Memory B cell (primary cell): Measurements from ENCODE around the gene ICAM1.
A peak's percentile ranks its signal among the peaks of the same experiment; 100 is the strongest.

Experiments used
- ATAC-seq: fragments of 150-1000 bp; cut with Tn5 transposase; 2 replicates; pipeline ENCODE4 v1.10.0; 2021; ENCODE audit warnings: low read depth, mild to moderate bottlenecking, moderate library complexity
- DNase-seq, 2 donors: peaks; one replicate each; pipeline ENCODE4 v3.0.0; 2022; ENCODE audit warnings: low spot score in 2 of 2
- H3K27ac Mint-ChIP-seq: one replicate; pipeline ENCODE4 v1.8.0; 2022; ENCODE audit warnings: mild to moderate bottlenecking, moderate library complexity, mixed read lengths
- H3K27me3 Mint-ChIP-seq: one replicate; pipeline ENCODE4 v1.8.0; 2022; ENCODE audit warnings: mixed read lengths
- H3K36me3 Mint-ChIP-seq: one replicate; pipeline ENCODE4 v1.8.0; 2022; ENCODE audit warnings: mild to moderate bottlenecking, mixed read lengths
- H3K4me1 Mint-ChIP-seq: one replicate; pipeline ENCODE4 v1.8.0; 2022; ENCODE audit warnings: mixed read lengths
- H3K4me3 Mint-ChIP-seq: one replicate; pipeline ENCODE4 v1.8.0; 2022; ENCODE audit warnings: mild to moderate bottlenecking, moderate library complexity, mixed read lengths
- H3K9me3 Mint-ChIP-seq: one replicate; pipeline ENCODE4 v1.8.0; 2022; ENCODE audit warnings: mixed read lengths

The ICAM1 gene

GRCh38 chr19:10306327-10306726 is 35.4 kb downstream of the ICAM1 start:
- Mint-ChIP-seq H3K27me3 (no peaks in the 10 kb centered on the region), H3K36me3 (peaks cover 8% of the 10 kb centered on the region), H3K4me3 (no peak overlapping the region), H3K9me3 (no peaks in the 10 kb centered on the region), H3K4me1 (no peaks in the 10 kb centered on the region), H3K27ac (no peak overlapping the region)
- ATAC-seq (no peak), DNase-seq (no peak)

DNA sequence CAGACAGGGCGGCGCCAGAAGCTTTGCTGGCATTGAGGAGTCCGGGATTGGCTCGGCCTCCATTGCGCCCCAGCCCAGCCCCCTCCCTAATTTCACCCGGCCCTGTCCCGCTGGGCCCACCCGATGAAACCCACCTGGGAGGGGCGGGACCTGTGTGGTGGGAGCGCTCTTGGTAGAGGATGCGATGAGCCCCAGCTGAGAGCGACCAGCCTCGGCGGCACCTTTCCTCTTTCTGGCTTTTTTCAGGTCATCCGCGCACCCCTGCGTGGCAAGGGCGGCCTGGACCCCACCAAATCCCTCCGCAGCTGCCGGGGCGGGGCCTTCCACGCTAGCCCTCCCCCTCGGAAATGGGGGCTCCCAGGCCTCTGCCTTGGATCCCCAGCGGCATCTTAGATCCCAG is 38.5 kb downstream of the ICAM1 start, which contains the start of gene ZGLP1:
Gene ZGLP1 (minus strand): TSS at position 393 of the 400 bp plus-strand sequence.
- no peak for DNase-seq

GRCh38 chr19:10315335-10316214 is 44.7 kb downstream of the ICAM1 start, which contains the start of gene FDX2:
TSS of gene FDX2 (minus strand) at chr19:10316015. CDS start at chr19:10315996, 19 bp downstream.
- Mint-ChIP-seq H3K27ac (peak within 1 kb of the TSS; percentile 78), H3K36me3 (peaks cover 12% of the 10 kb centered on the region), H3K4me1 (peaks cover 16% of the 10 kb centered on the region), H3K9me3 (no peaks in the 10 kb centered on the region), H3K27me3 (no peaks in the 10 kb centered on the region), H3K4me3 (peak within 1 kb of the TSS; percentile 76)
- peak; percentile 94 for ATAC-seq
- DNase-seq: peak; percentile 86 to 87

More for the DNA sequence above, 38.5 kb downstream of the ICAM1 start, which contains the start of gene ZGLP1:
- ATAC-seq: no peak
- Mint-ChIP-seq H3K27me3 (no peaks in the 10 kb centered on the region), H3K36me3 (peaks cover 14% of the 10 kb centered on the region), H3K4me1 (peaks cover 3% of the 10 kb centered on the region), H3K27ac (no peak within 1 kb of the TSS), H3K4me3 (no peak within 1 kb of the TSS), H3K9me3 (no peaks in the 10 kb centered on the region)

DNA sequence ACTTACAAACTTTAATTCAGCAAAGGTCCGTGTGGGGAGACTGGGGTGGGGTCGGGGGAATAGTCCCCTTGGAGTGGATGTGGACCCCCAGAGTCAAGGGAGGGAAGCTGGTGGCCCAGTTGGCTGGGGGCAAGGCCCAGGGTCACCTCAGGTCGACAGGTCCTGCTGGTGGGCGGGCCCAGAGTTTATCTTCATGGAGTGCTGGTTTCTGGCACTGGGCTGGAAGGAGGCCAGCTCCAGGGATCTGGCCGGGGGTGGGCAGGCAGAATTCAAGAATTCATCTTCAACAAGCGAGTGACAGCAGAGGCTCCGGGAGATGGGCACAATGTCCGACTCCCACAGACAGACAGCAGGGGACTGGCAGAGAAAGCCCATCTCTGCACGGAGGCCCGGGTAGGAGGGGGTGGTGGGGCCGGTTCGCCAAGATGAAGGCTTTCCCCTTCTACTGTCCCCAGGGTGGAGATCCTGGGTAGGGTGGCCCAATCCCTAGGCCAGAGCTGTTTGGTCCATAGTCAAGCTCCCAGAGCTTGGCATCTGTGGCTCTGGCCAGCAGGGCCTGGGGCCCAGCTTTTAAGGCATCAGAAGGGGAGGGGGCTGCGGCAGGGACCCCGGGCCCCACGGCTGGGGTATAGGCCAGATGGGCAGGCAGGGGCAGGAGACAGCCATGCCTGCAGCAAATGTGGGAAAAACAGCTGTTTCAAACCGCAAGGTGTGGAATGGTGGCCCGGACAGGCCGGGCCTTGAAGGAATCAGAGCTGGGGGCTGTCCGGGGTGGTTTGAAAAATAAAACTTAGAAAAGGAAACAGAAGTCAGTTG is 45.5 kb downstream of the ICAM1 start:
- peaks cover 12% of the 10 kb centered on the region for H3K36me3 Mint-ChIP-seq
- H3K27ac Mint-ChIP-seq: peak overlapping the region; percentile 78
- H3K4me1 Mint-ChIP-seq: peaks cover 16% of the 10 kb centered on the region
- H3K4me3 Mint-ChIP-seq: peak overlapping the region; percentile 76
- DNase-seq (no peak), ATAC-seq (no peak)
- H3K27me3 Mint-ChIP-seq: no peaks in the 10 kb centered on the region
- no peaks in the 10 kb centered on the region for H3K9me3 Mint-ChIP-seq

GRCh38 chr19:10317045-10317856 is 46.3 kb downstream of the ICAM1 start:
- H3K4me3 Mint-ChIP-seq: no peak overlapping the region
- H3K27me3 Mint-ChIP-seq: no peaks in the 10 kb centered on the region
- peaks cover 20% of the 10 kb centered on the region for H3K4me1 Mint-ChIP-seq
- DNase-seq: no peak
- H3K36me3 Mint-ChIP-seq: peaks cover 15% of the 10 kb centered on the region
- H3K9me3 Mint-ChIP-seq: no peaks in the 10 kb centered on the region
- no peak for ATAC-seq
- no peak overlapping the region for H3K27ac Mint-ChIP-seq

GRCh38 chr19:10317857-10318462 is 47.0 kb downstream of the ICAM1 start:
- no peak overlapping the region for H3K27ac Mint-ChIP-seq
- DNase-seq: no peak

GRCh38 chr19:10318807-10319682 is 48.1 kb downstream of the ICAM1 start:
- H3K27me3 Mint-ChIP-seq: no peaks in the 10 kb centered on the region
- no peak overlapping the region for H3K27ac Mint-ChIP-seq
- no peak for ATAC-seq
- H3K4me3 Mint-ChIP-seq: no peak overlapping the region
- peaks cover 10% of the 10 kb centered on the region for H3K36me3 Mint-ChIP-seq
- no peaks in the 10 kb centered on the region for H3K9me3 Mint-ChIP-seq
- H3K4me1 Mint-ChIP-seq: peaks cover 20% of the 10 kb centered on the region
- no peak for DNase-seq

More at GRCh38 chr19:10317857-10318462, 47.0 kb downstream of the ICAM1 start:
- Mint-ChIP-seq H3K9me3 (no peaks in the 10 kb centered on the region), H3K27me3 (no peaks in the 10 kb centered on the region), H3K4me3 (no peak overlapping the region), H3K4me1 (peaks cover 20% of the 10 kb centered on the region), H3K36me3 (peaks cover 14% of the 10 kb centered on the region)
- no peak for ATAC-seq

- H3K9me3 Mint-ChIP-seq: no peaks in the 10 kb centered on the region
- H3K27ac Mint-ChIP-seq: no peak overlapping the region
- H3K27me3 Mint-ChIP-seq: no peaks in the 10 kb centered on the region
- H3K36me3 Mint-ChIP-seq: peaks cover 10% of the 10 kb centered on the region
- ATAC-seq (no peak), DNase-seq (no peak)
- no peak overlapping the region for H3K4me3 Mint-ChIP-seq
- peaks cover 9% of the 10 kb centered on the region for H3K4me1 Mint-ChIP-seq
Measured at GRCh38 chr19:10320602-10321416, 49.9 kb downstream of the ICAM1 start.

DNA sequence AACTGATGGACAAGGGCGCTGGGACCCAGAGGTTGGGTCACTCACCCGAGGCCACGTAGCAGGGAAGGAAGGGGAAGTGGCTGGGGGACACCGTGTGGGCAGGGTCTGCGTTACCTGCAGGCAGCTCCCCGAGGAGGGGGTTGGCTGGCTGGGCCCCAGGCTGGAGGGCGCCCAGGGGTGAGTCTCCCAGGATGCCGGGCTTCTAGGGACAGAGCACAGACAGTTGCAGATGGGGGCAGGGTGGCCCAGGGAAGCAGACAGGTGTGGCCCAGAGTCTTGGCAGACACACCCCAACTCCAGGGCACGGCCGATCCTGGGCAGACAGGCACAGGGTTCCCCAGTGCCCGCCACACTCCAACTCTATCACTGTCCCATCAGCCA is 50.5 kb downstream of the ICAM1 start:
- no peak for DNase-seq
- H3K4me3 Mint-ChIP-seq: no peak overlapping the region
- H3K27me3 Mint-ChIP-seq: no peaks in the 10 kb centered on the region
- H3K9me3 Mint-ChIP-seq: no peaks in the 10 kb centered on the region
- peaks cover 3% of the 10 kb centered on the region for H3K4me1 Mint-ChIP-seq
- H3K27ac Mint-ChIP-seq: no peak overlapping the region
- peaks cover 9% of the 10 kb centered on the region for H3K36me3 Mint-ChIP-seq
- ATAC-seq: no peak

DNA sequence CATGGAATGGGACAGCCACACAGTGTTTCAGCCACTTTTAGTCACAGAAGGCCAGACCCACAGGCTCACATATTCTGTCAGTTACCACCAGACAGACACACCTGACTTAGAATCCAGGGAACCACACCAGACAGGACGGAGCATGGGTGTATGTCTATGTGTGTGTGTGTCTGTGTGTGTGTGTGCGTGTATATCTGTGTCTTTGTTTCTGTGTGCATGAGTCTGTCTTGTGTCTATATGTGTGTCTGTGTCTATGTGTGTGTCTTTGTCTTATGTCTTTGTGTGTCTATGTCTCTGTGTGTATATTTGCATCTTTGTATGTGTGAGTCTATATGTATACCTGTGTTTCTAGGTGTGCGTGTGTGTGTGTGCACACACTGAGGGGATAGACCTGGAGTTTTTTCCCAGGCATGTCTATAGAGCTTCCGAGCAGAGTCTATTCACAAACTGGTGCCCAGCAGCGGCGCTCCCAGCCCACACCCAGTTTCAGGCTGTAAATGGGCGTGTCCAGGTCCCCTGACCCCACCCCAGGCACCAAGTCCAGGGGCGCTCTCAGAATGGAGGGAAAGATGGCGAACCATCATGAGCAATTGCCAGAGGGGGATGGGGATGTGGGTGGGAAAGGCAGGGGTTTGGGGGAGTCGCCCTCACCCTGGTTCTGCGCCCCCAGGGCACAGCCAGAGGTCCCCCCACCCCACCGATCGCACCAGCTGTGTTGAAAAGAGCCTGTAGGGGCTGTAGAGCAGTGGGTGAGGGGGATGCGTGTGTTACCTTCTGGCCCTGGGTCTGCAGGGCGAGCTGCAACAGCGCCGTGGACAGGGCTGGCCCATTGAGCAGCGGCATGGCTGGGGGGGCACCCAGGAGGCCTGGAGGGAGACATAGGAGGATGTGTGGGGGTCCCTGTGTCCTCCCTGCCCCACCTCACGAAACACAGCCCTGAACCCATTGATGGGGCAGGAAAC is 51.2 kb downstream of the ICAM1 start:
- no peak for DNase-seq
- Mint-ChIP-seq H3K27ac (no peak overlapping the region), H3K9me3 (no peaks in the 10 kb centered on the region), H3K4me1 (peaks cover 3% of the 10 kb centered on the region), H3K27me3 (no peaks in the 10 kb centered on the region), H3K4me3 (no peak overlapping the region), H3K36me3 (peaks cover 9% of the 10 kb centered on the region)
- ATAC-seq: no peak

DNA sequence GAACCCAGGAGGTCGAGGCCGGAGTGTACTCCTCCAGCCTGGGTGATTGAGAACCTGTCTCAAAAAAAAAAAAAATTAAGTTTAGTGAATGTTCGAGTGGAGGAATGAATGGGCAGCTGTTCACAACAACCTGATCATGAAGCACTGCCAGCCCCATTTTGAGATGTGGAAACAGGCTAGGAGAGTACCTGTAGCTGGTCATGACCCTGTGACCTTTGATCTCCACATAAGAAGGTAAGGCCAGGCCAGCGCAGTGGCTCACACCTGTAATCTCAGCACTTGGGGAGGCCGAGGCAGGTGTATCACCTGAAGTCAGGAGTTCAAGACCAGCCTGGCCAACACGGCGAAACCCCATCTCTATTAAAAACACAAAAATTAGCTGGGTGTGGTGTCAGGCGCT is 54.8 kb downstream of the ICAM1 start:
- peaks cover 10% of the 10 kb centered on the region for H3K36me3 Mint-ChIP-seq

More for the DNA sequence above, 54.8 kb downstream of the ICAM1 start:
- no peak for ATAC-seq
- no peaks in the 10 kb centered on the region for H3K27me3 Mint-ChIP-seq
- H3K4me1 Mint-ChIP-seq: peaks cover 3% of the 10 kb centered on the region
- H3K27ac Mint-ChIP-seq: no peak overlapping the region
- H3K4me3 Mint-ChIP-seq: no peak overlapping the region
- DNase-seq: no peak
- H3K9me3 Mint-ChIP-seq: no peaks in the 10 kb centered on the region
